Measurements from ENCODE around the gene PCDH1.

DNA sequence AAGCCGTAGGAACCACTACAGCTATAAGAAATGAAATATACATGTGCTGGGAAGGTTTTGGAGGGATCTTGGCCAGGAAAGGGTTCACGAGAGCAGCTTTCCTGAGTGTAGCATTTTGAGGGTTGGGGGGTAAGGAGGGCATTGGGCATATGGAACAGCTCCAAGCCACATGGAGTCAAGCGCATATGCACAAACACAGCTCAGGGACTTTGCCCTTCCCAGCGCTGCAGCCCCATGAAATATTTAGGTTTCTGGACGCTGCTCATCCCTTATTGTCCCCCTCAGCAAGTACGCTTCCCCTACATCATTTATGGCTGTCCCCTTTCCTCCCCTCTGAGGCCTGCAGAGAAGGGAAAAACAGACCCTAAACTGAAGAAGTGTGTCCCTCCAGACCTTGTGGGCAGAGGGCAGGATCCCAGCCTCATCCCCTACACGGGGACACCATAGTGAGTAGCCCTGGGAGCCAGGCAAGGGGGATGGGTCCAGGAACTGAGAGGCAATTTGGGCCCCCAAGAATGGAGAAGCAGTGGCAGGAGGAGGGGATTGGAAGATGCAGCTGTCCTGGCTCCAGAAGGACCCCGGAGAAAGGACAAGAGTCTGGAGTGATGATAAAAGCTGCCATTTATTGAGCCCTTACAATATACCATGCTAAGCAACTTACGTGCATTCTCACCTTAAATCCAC, 33.7 kb downstream of the PCDH1 start:
- no peak for TF ChIP-seq SUZ12 (IDR thresholded peaks at IDR 0.05; ENCODE audit: extremely low read depth, insufficient read depth, insufficient read length)
- TF ChIP-seq YY1 (IDR thresholded peaks at IDR 0.05; ENCODE audit: insufficient read depth, insufficient read length) = no peak
- no peak for TF ChIP-seq ZNF274 (IDR thresholded peaks at IDR 0.05; ENCODE audit: low read depth, low read length)

All from NT2/D1 (cell line).